ENCODE measurements around the gene CSKMT. TPM values are rescaled to one million over a fixed set of nuclear protein-coding genes. Genes with fewer than 3 reads are reported as not detected.
"Not testable (repeated sequence)": the region's sequence is repeated elsewhere in the genome, so short reads cannot be mapped to it uniquely, and the experiment has no call there.

CSKMT gene
- total RNA-seq, 1 experiment from 2014 or later = 13.5 TPM

DNA sequence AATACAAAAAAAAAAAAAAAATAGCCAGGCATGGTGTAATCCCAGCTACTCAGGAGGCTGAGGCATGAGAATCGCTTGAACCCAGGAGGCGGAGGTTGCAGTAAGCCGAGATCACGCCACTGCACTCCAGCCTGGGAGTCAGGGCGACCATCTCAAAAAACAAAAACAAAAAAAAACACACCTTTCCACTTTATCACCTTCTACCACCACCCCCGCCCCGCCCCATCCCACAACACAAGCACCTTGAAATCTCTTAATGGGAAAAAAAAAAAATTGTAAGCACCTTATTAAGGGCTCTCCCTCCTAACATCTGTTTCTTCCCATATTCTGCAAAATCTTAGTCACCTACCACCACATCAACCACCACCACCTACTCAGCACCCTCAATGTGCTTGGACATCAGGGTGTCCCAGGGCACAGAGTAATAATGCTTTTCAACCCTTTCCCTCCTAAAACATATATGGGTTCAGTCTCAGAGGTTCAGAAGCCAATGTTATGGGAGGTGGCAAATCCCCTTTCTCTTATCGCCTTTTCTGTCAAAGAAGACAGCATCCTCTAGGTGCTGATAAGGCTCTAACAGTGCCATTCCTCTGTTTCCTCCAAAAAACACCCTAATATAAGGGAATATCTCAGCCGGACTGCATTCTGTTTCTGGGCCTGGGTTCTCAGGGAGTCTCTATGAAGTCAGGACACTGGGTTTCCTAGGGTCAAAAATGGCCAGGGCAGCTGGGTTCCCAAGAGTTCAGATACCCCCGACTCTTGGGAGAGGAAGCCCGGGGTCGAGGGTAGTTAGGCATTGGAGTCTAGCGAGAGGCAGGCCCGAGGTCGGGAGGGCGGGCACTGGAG, 12.7 kb upstream of the CSKMT start:
- no peak for DNase-seq (ENCODE audit: low spot score)
- in situ Hi-C loops (cut with HindIII; ENCODE audit: low sequenced_read_pairs) = no loop called here

- in situ Hi-C loops (cut with HindIII; ENCODE audit: low sequenced_read_pairs) = no loop called here
- no peak for DNase-seq (ENCODE audit: low spot score)
Measured at GRCh38 chr11:62654297-62654696, 10.8 kb upstream of the CSKMT start.

DNA sequence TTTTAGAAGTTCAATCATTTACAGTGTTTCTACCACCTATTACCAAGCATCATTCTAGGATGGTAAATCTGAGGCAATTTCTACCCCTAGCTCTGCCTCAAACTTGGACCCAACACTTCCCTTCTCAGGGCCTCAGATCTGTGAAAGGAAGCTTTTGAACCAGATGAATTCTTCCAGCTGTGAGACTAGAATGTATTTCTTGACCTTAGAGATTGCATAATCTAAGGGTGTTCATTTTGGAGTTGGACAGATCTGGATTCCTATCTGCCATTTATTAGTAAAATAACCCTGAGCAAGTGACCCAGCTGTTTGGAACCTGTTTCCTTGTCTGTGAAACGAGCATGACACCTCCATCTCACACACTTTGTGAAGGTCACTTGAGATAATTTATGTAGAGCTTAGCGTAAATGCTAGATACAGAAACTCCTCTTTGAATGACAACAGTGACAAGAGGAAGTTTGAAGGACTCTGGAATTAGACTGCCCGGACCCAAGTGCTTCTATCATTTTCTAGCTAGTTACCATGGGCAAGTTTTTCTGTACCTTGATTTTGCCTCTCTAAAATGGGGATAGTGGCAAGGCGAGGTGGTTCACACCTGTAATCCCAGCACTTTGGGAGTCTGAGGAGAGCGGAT, 8.2 kb upstream of the CSKMT start:
- no peak for DNase-seq (ENCODE audit: low spot score)
- in situ Hi-C loops (cut with HindIII; ENCODE audit: low sequenced_read_pairs) = no loop called here

DNA sequence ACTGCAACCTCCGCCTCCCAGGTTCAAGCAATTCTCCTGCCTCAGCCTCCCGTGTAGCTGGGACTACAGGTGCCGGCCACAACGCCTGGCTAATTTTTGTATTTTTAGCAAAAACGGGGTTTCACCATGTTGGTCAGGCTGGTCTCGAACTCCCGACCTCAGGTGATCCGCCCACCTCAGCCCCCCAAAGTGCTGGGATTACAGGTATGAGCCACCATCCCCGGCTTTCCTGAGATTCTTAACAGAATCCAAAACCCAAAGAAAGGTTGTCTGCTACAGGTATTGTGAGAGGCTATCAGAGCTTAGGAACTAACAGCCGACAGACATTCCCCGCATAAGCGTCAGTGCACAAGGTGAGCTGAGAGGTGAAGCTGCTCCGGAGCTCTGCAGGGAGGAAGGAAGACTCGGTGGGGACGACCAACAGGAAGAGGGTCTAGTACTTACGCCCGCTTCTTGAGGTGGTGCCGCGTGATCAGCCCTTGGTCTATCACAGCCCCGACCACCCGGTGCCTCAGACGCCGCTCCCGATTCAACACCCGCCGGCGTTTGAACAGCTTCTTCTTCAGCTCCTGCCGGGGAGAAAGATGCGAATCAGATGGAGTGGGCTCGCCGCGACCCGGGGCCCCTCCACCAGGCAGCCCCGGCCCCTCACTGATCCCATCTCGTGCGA, 572 bp upstream of the CSKMT start:
- in situ Hi-C loops (cut with HindIII; ENCODE audit: low sequenced_read_pairs) = no loop called here
- peak; percentile 71 for DNase-seq (ENCODE audit: low spot score)

GRCh38 chr11:62665599-62666258, 617 bp downstream of the CSKMT start:
- peak; percentile 71 for DNase-seq (ENCODE audit: low spot score)
- in situ Hi-C loops (cut with HindIII; ENCODE audit: low sequenced_read_pairs) = no loop called here

- no peak for DNase-seq (ENCODE audit: low spot score)
- in situ Hi-C loops (cut with HindIII; ENCODE audit: low sequenced_read_pairs) = no loop called here
Measured at GRCh38 chr11:62666259-62666926, 1.3 kb downstream of the CSKMT start.

DNA sequence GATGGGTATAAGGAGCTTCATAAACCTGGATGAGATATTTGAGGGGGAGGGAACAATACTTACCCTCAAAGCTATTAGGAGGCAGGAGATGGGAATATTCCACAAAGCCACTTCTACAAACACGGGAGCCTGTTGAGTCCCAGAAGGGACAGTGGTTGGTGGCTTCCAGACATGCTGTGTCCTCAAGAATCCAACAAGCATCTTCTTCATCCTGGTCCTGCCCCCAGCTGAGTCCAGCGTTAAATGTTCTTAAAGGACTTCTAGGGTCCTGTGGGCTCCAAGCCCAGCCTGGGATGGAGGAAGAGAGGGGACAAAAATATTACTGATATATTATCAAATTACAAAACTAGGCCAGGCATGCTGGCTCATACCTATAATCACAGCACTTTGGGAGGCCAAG, 2.3 kb downstream of the CSKMT start:
- in situ Hi-C loops (cut with HindIII; ENCODE audit: low sequenced_read_pairs) = no loop called here
- DNase-seq (ENCODE audit: low spot score) = no peak

DNA sequence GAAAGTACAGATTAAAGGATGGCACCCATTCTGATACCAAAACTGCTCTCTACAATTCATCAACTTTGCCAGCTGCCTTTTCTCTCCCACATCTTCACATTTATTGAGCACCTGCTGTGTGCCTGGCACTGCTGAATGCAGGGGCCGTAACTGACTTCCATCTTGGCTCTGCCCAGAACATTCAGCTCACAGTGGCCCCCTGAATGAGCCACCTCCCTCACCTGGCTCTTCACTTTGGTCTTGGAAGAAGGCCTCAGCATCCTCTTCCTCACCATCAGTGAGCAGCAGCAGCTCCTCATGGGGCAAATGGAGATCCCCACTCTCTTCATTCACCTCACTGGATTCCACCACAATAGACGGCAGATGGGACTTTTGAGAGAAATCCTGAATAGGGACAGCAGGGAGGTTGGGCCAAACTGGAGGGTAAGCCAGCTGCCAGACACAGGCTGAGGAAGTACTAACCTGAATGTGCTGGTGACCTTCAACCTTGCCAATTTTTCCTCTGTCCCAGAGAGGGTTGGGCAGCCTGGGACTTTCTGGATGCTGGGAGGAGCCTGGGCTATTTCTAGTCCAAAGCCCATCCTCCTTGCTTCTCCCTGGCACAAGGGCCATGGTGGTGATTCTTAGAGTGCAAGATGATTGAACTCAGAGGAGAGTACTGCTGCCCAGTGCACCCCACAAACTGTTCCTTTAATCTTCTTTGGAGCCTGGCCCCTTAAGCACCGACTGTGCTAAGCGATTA, 4.5 kb downstream of the CSKMT start:
- DNase-seq (ENCODE audit: low spot score) = no peak
- in situ Hi-C loops (cut with HindIII; ENCODE audit: low sequenced_read_pairs) = loop anchor here (5.0 kb wide), 2 partner anchors 43 to 72 kb away; no protein-coding TSS in a partner anchor

DNA sequence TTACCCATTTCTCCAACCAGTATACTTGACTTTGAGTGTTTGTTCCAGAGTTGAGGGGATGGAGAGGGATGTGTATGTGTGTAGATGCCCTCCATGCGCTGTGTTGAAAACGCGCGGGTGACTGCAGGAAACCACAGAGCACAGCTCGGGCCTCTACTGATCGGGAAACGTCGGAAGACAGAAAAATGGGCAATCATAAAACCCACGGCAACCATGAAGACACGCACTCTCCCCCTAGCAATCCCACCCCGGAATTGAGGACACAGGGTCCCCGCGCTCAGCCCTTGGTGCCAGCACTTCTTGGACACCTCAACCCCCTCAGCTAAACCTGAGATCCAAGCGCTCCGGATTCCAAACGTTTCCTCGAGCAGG, 6.1 kb downstream of the CSKMT start:
- in situ Hi-C loops (cut with HindIII; ENCODE audit: low sequenced_read_pairs) = loop anchor here (5.0 kb wide), 2 partner anchors 41 to 74 kb away; no protein-coding TSS in a partner anchor
- no peak for DNase-seq (ENCODE audit: low spot score)

- DNase-seq (ENCODE audit: low spot score) = peak; percentile 93
- in situ Hi-C loops (cut with HindIII; ENCODE audit: low sequenced_read_pairs) = loop anchor here (5.0 kb wide), 2 partner anchors 41 to 74 kb away; no protein-coding TSS in a partner anchor
Measured at GRCh38 chr11:62671608-62672389, 6.7 kb downstream of the CSKMT start, which contains the start of the genes LBHD1 and UQCC3. TSS of gene LBHD1 (minus strand) at chr11:62672267. CDS start at chr11:62670031, 2,236 bp downstream. TSS of gene UQCC3 (plus strand) at chr11:62671673. CDS start at chr11:62671746, 73 bp downstream.

GRCh38 chr11:62673196-62673525, 8.0 kb downstream of the CSKMT start:
- in situ Hi-C loops (cut with HindIII; ENCODE audit: low sequenced_read_pairs) = loop anchor here (5.0 kb wide), 2 partner anchors 39 to 76 kb away; no protein-coding TSS in a partner anchor
- no peak for DNase-seq (ENCODE audit: low spot score)

DNA sequence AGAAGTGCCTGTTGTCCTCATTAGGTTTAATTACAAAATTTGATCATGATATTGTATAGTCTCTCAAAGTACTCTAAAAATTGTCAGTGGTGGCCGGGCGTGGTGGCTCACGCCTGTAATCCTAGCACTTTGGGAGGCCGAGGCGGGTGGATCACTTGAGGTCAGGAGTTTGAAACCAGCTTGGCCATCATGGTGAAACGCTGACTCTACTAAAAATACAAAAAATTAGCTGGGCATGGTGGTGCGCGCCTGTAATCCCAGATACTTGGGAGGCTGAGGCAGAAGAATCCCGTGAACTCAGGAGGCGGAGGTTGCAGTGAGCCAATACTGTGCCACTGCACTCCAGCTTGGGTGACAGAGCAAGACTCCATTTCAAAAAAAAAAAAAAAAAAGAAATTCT, 10.3 kb downstream of the CSKMT start:
- DNase-seq (ENCODE audit: low spot score); in situ Hi-C loops (cut with HindIII; ENCODE audit: low sequenced_read_pairs): not testable (repeated sequence)

GRCh38 chr11:62676698-62677097, 11.6 kb downstream of the CSKMT start:
- no peak for DNase-seq (ENCODE audit: low spot score)
- in situ Hi-C loops (cut with HindIII; ENCODE audit: low sequenced_read_pairs) = no loop called here

DNA sequence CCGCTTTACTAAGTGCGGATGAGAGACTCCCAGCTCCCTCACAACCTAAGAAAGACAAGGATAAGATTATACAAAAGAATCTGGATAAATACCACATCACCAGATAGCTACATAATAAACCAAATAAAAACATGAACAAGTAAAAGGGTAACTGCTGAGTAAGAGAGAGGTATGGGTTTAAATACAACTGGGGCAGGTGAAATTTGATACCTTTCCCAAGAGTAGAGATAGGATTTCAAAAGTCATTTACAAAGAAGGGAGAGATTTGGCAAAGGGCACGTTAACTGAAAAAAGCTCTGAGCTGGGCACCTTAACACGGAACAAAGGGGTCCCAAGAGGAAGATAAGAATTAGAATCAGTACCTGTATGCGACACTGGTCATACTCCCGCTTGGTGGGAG, 12.0 kb downstream of the CSKMT start:
- in situ Hi-C loops (cut with HindIII; ENCODE audit: low sequenced_read_pairs) = no loop called here

DNA sequence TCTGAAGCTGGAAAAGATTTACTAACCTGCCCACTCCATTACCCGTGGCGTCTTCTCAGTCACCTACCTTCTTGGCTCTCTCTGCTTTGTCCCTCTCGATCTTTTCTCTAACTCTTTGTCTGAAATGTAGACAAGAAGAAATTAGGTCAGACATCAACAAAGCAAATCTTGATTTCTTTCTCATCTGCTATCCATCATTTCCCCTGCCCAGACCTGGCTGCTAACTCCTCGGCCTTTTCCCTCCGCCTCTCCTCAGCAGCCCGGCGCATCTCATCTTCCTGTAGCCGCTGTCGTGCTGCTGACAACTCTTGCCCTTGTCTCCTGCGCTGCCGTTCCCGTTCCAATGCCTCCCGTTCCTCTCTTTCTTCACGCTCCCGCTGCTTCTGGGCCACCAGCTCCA, 12.6 kb downstream of the CSKMT start:
- DNase-seq (ENCODE audit: low spot score) = no peak
- in situ Hi-C loops (cut with HindIII; ENCODE audit: low sequenced_read_pairs) = no loop called here

More for the DNA sequence above, 12.0 kb downstream of the CSKMT start:
- no peak for DNase-seq (ENCODE audit: low spot score)

DNA sequence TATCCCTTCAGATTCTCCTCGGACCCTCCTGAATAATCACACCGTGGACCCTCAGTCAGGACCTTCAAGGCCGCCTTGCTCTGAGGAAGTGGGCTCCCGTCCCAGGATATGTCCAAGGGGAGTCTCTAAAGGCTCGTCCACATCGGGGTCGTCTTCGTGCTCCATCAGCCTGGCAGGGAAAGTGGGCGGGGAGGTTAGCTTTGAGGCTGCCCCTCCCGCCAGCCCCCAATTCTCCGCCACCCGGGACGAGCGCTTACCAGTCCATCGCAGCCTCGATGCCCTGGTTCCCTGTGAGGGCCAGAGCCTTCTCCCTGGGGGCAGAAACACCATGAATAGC, 13.3 kb downstream of the CSKMT start:
- in situ Hi-C loops (cut with HindIII; ENCODE audit: low sequenced_read_pairs) = no loop called here
- DNase-seq (ENCODE audit: low spot score) = no peak

DNA sequence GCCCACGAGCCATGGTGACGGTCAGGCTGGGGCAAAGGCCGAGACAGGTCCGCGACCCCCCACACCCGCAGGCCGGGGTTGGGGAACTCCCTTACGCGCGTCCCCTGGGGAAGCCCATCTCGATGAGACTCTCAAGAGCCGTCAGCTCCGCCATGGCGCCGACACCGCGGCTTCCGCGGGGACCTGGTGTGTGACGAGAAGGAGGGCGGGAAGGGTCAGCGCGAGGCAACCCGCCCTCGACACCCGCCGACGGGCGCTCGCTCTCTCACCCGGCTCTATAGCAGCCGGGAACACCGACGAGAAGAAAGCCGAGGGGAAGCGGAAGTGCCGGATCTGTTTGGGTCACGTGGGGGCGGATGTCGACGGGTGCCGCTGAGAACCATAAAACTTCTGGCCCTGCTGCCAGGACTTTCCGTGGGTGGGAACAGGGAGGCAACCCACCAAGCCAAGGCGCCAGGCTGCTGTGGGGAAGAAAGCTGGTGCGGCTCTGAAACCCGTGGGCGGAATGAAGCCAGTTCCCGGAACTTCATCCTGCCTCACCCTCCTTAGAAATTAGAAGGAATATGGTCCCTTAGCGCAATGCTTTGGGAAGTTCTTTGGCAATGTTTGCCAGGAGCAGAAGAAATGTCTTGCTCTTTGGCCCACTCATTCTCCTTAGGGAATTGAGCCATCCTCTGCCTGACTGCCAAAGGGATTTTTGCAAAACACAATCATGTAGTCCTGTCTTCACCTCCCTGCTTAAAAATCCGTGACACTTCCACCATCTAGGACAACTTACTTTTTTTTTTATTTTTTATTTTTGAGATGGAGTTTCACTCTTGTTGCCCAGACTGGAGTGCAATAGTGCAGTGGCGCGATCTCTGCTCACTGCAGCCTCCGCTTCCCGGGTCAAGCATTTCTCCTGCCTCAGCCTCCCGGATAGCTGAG, 13.9 kb downstream of the CSKMT start, which contains the start of gene UBXN1:
TSS of gene UBXN1 (minus strand) at position 304 of the 927 bp plus-strand sequence. CDS start at position 154, 150 bp downstream.
- DNase-seq (ENCODE audit: low spot score) = peak; percentile 89
- in situ Hi-C loops (cut with HindIII; ENCODE audit: low sequenced_read_pairs) = no loop called here

Data from G401 (cell line).